ENCODE results near the gene KCTD11. TPM values are rescaled to one million over a fixed set of nuclear protein-coding genes. Genes with fewer than 3 reads are reported as not detected.

KCTD11 gene
- total and polyA plus RNA-seq, 2 of the 13 experiments (the other 11 are each of a cell fraction or from before 2014, with no cell fraction given) = 1.6 to 2.6 TPM

GRCh38 chr17:7328840-7329373 lies 23.1 kb upstream of the KCTD11 start, which contains the start of gene NEURL4 (continued):
- TF ChIP-seq SKIL (CRISPR knock-in tag; IDR thresholded peaks at IDR 0.05; ENCODE audit: borderline replicate concordance) (0 out of 2 replicates have a peak, but pooled peaks have one; percentile 36), MEIS1 (CRISPR knock-in tag; IDR thresholded peaks at IDR 0.05; ENCODE audit: borderline replicate concordance) (0 out of 2 replicates have a peak, but pooled peaks have one; percentile 19), HNRNPK (IDR thresholded peaks at IDR 0.05; ENCODE audit: low read depth, low read length, poor library complexity, severe bottlenecking) (peak; percentile 34), CCDC6 (CRISPR knock-in tag; IDR thresholded peaks at IDR 0.05) (0 out of 2 replicates have a peak, but pooled peaks have one; percentile 12), ASH2L (IDR thresholded peaks at IDR 0.05; ENCODE audit: insufficient read length, low read depth, low read length) (no peak), ZC3H13 (CRISPR knock-in tag; IDR thresholded peaks at IDR 0.05) (peak; percentile 45; the same call in 1 of the 2 replicates), ZNF761 (CRISPR knock-in tag; conservative IDR thresholded peaks at IDR 0.05) (0 out of 2 replicates have a peak, but pooled peaks have one; percentile 21), AKAP8 (CRISPR knock-in tag; IDR thresholded peaks at IDR 0.05) (no peak), MTF2 (CRISPR knock-in tag; IDR thresholded peaks at IDR 0.05; ENCODE audit: borderline replicate concordance) (peak; percentile 42; the same call in 1 of the 2 replicates), ZNF543 (CRISPR knock-in tag; IDR thresholded peaks at IDR 0.05) (peak; percentile 33; the same call in 1 of the 2 replicates), ZHX1 (CRISPR knock-in tag; IDR thresholded peaks at IDR 0.05; ENCODE audit: low read depth) (no peak), YY1 (IDR thresholded peaks at IDR 0.05; ENCODE audit: insufficient read depth, insufficient replicate concordance, low read depth, low read length) (peak; percentile 89), REXO4 (CRISPR knock-in tag; IDR thresholded peaks at IDR 0.05; ENCODE audit: borderline replicate concordance) (no peak), ZNF766 (CRISPR knock-in tag; IDR thresholded peaks at IDR 0.05; ENCODE audit: borderline replicate concordance) (0 out of 2 replicates have a peak, but pooled peaks have one; percentile 15), MED8 (CRISPR knock-in tag; IDR thresholded peaks at IDR 0.05; ENCODE audit: insufficient replicate concordance) (peak; percentile 3), WIZ (CRISPR knock-in tag; IDR thresholded peaks at IDR 0.05) (0 out of 2 replicates have a peak, but pooled peaks have one; percentile 8), JUND (CRISPR knock-in tag; IDR thresholded peaks at IDR 0.05) (peak; percentile 6; the same call in 1 of the 2 replicates), KDM5B (CRISPR knock-in tag; IDR thresholded peaks at IDR 0.05; ENCODE audit: borderline replicate concordance) (peak; percentile 7; the same call in 1 of the 2 replicates), CTCF (CRISPR knock-in tag; IDR thresholded peaks at IDR 0.05) (0 out of 2 replicates have a peak, but pooled peaks have one; percentile 6)
